SK-N-SH treated with all-trans-retinoic acid at 6 μM for 48 hours (cell line): ENCODE measurements around the gene ATP10B.

Experiments used
- ATAC-seq: fragments of 200-7000 bp; cut with Tn5 transposase; 3 replicates; pipeline ENCODE4 v1.9.1; 2020; ENCODE audit warnings: mild to moderate bottlenecking, moderate library complexity
- ARNTL ChIP-seq: fragments of 450-650 bp; formaldehyde crosslinking; IDR thresholded peaks from 2 replicates; pipeline ENCODE4 v1.5.0; 2020; ENCODE audit warnings: low read depth, mild to moderate bottlenecking, moderate library complexity, borderline replicate concordance
- BACH2 ChIP-seq: fragments of 250-450 bp; sonication (Bioruptor Pico); IDR thresholded peaks from 2 replicates; pipeline ENCODE4 v1.9.0; 2021; ENCODE audit warnings: mild to moderate bottlenecking, borderline replicate concordance
- CREB5 ChIP-seq: fragments of 250-450 bp; sonication (Bioruptor Pico); IDR thresholded peaks from 2 replicates; pipeline ENCODE4 v1.5.1; 2020; ENCODE audit warnings: low read depth, mild to moderate bottlenecking, moderate library complexity
- CSDC2 ChIP-seq: fragments of 250-450 bp; sonication (Bioruptor Pico); IDR thresholded peaks from 2 replicates; pipeline ENCODE4 v1.5.0; 2020; ENCODE audit warnings: mild to moderate bottlenecking, moderate library complexity
- ESRRG ChIP-seq: fragments of 250-450 bp; sonication (Bioruptor Pico); IDR thresholded peaks from 2 replicates; pipeline ENCODE4 v1.6.1; 2021; ENCODE audit warnings: mild to moderate bottlenecking
- GLIS3 ChIP-seq: fragments of 250-450 bp; sonication (Bioruptor Pico); IDR thresholded peaks from 2 replicates; pipeline ENCODE4 v1.5.0; 2020; ENCODE audit warnings: mild to moderate bottlenecking, moderate library complexity
- ISL1 ChIP-seq: fragments of 250-450 bp; sonication (Bioruptor Pico); IDR thresholded peaks from 2 replicates; pipeline ENCODE4 v2.1.2; 2022; ENCODE audit warnings: mild to moderate bottlenecking, moderate library complexity
- OSR1 ChIP-seq: fragments of 250-450 bp; sonication (Bioruptor Pico); IDR thresholded peaks from 2 replicates; pipeline ENCODE4 v1.8.0; 2022; ENCODE audit warnings: moderate library complexity, mild to moderate bottlenecking, inconsistent platforms
- PATZ1 ChIP-seq: fragments of 250-450 bp; sonication (Bioruptor Pico); IDR thresholded peaks from 2 replicates; pipeline ENCODE4 v1.8.0; 2020; ENCODE audit warnings: mild to moderate bottlenecking, moderate library complexity, borderline replicate concordance
- POU6F1 ChIP-seq: fragments of 250-450 bp; sonication (Bioruptor Pico); IDR thresholded peaks from 2 replicates; pipeline ENCODE4 v1.8.0; 2021; ENCODE audit warnings: low read depth, mild to moderate bottlenecking, moderate library complexity, borderline replicate concordance
- PPARA ChIP-seq: fragments of 250-450 bp; sonication (Bioruptor Pico); IDR thresholded peaks from 2 replicates; pipeline ENCODE4 v1.5.0; 2020; ENCODE audit warnings: mild to moderate bottlenecking, borderline replicate concordance
- RARB ChIP-seq: fragments of 250-450 bp; sonication (Bioruptor Pico); IDR thresholded peaks from 2 replicates; pipeline ENCODE4 v1.8.0; 2021; ENCODE audit warnings: mild to moderate bottlenecking, moderate library complexity
- SNAI2 ChIP-seq: fragments of 250-450 bp; sonication (Bioruptor Pico); IDR thresholded peaks from 2 replicates; pipeline ENCODE4 v1.5.0; 2020; ENCODE audit warnings: mild to moderate bottlenecking, moderate library complexity
- TCF4 ChIP-seq: fragments of 250-450 bp; sonication (Bioruptor Pico); IDR thresholded peaks from 2 replicates; pipeline ENCODE4 v1.8.0; 2021; ENCODE audit warnings: mild to moderate bottlenecking, moderate library complexity, borderline replicate concordance
- TOX ChIP-seq: fragments of 250-450 bp; sonication (Bioruptor Pico); IDR thresholded peaks from 2 replicates; pipeline ENCODE4 v1.8.0; 2021; ENCODE audit warnings: mild to moderate bottlenecking, moderate library complexity, borderline replicate concordance
- TSHZ2 ChIP-seq: fragments of 250-450 bp; sonication (Bioruptor Pico); IDR thresholded peaks from 2 replicates; pipeline ENCODE4 v1.5.0; 2020; ENCODE audit warnings: mild to moderate bottlenecking, moderate library complexity
- ZC3H10 ChIP-seq: fragments of 250-450 bp; sonication (Bioruptor Pico); IDR thresholded peaks from 2 replicates; pipeline ENCODE4 v1.5.1; 2021; ENCODE audit warnings: mild to moderate bottlenecking, moderate library complexity
- ZNF565 ChIP-seq: fragments of 450-650 bp; formaldehyde crosslinking; conservative IDR thresholded peaks from 2 replicates; pipeline ENCODE4 v1.5.0; 2020; ENCODE audit warnings: low read depth, mild to moderate bottlenecking, moderate library complexity
- ZNF70 ChIP-seq: fragments of 450-650 bp; formaldehyde crosslinking; IDR thresholded peaks from 2 replicates; pipeline ENCODE4 v1.5.0; 2020; ENCODE audit warnings: mild to moderate bottlenecking, moderate library complexity
- ZNF8 ChIP-seq: fragments of 450-650 bp; formaldehyde crosslinking; IDR thresholded peaks from 2 replicates; pipeline ENCODE4 v1.5.0; 2020; ENCODE audit warnings: mild to moderate bottlenecking, moderate library complexity
- TF ChIP-seq, protein P1 (sequence below): fragments of 250-450 bp; sonication (Bioruptor Pico); IDR thresholded peaks from 2 replicates; pipeline ENCODE4 v1.5.1; 2021; ENCODE audit warnings: mild to moderate bottlenecking, moderate library complexity

The ATP10B gene

GRCh38 chr5:160524827-160525226 is 327.2 kb downstream of the ATP10B start:
- no peak for TF ChIP-seq ZNF565 (CRISPR knock-in tag)
- no peak for TF ChIP-seq TOX (CRISPR knock-in tag)
- TF ChIP-seq ARNTL (CRISPR knock-in tag), result no peak
- no peak for TF ChIP-seq ESRRG (CRISPR knock-in tag)
- TF ChIP-seq, protein P1, sequence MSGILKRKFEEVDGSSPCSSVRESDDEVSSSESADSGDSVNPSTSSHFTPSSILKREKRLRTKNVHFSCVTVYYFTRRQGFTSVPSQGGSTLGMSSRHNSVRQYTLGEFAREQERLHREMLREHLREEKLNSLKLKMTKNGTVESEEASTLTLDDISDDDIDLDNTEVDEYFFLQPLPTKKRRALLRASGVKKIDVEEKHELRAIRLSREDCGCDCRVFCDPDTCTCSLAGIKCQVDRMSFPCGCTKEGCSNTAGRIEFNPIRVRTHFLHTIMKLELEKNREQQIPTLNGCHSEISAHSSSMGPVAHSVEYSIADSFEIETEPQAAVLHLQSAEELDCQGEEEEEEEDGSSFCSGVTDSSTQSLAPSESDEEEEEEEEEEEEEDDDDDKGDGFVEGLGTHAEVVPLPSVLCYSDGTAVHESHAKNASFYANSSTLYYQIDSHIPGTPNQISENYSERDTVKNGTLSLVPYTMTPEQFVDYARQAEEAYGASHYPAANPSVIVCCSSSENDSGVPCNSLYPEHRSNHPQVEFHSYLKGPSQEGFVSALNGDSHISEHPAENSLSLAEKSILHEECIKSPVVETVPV, result no peak
- ATAC-seq, result no peak

GRCh38 chr5:160523502-160524163 is 328.4 kb downstream of the ATP10B start:
- TF ChIP-seq RARB (CRISPR knock-in tag) (no peak), BACH2 (CRISPR knock-in tag) (no peak), TSHZ2 (CRISPR knock-in tag) (no peak), ISL1 (no peak), OSR1 (CRISPR knock-in tag) (no peak), ESRRG (CRISPR knock-in tag) (no peak), ZNF8 (no peak), ARNTL (CRISPR knock-in tag) (no peak), TCF4 (no peak), CSDC2 (CRISPR knock-in tag) (no peak), POU6F1 (no peak)
- TF ChIP-seq, all 23 proteins: peak for 0
- no peak for ATAC-seq

DNA sequence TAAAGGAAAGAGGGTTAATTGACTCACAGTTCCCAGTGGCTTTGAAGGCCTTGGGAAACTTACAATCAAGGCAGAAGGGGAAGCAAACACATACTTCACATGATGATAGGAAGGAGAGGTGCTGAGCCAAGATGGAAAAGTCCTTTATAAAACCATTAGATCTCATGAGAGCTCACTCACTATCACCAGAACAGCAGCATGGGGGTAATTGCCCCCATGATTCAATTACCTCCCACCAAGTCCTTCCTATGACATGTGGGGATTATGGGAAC is 330.7 kb downstream of the ATP10B start:
- no peak for ATAC-seq
- TF ChIP-seq PPARA, result no peak
- TF ChIP-seq RARB (CRISPR knock-in tag), result no peak
- TF ChIP-seq ZNF565 (CRISPR knock-in tag), result no peak
- TF ChIP-seq ZC3H10 (CRISPR knock-in tag), result no peak
- TF ChIP-seq SNAI2 (CRISPR knock-in tag), result no peak
- TF ChIP-seq GLIS3 (CRISPR knock-in tag), result no peak
- TF ChIP-seq CREB5 (CRISPR knock-in tag), result no peak
- TF ChIP-seq ISL1, result no peak
- no peak for TF ChIP-seq CSDC2 (CRISPR knock-in tag)
- TF ChIP-seq ARNTL (CRISPR knock-in tag), result no peak
- TF ChIP-seq PATZ1 (CRISPR knock-in tag), result no peak
- no peak for TF ChIP-seq POU6F1
- TF ChIP-seq OSR1 (CRISPR knock-in tag), result no peak
- TF ChIP-seq ZNF70 (CRISPR knock-in tag), result no peak
- no peak for TF ChIP-seq TOX (CRISPR knock-in tag)
